ENCODE data around the gene ABHD16A.

DNA sequence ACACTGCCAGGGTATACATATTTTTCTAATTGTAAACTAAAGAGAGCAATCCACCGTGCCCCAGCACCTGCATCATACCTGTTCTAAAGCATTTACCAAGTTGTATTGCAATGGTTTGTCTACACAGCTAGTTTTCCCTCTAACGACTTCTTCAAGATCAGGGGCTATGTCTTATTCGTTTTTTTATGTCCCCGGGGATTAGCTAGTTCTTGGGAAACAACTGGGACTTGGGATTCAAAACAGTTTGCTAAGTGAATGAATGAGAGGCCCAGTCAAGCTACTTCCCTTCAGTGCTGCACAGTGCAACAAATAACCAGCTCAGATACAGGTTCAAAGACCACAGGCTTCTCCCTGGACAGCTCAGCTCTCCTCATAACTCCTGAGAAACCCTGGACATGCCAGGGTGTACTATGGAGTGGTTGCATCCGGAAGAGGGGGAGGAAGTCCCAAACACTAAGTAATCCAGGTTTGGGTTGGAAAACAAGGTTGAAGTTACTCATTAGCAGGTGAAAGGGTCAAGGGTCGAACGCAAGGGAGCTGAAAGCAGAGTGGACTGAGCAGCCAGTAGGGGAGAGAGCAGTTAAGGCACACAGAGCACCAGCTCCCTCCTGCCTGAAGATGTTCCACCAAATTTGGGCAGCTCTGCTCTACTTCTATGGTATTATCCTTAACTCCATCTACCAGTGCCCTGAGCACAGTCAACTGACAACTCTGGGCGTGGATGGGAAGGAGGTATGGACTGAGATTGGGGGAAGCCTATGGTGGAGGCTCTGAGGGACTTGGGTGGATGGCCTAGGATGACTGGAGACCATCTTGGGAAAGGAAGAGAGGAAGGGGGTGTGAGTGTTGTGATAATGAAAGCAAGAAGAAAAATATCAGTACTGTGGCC lies 47.5 kb downstream of the ABHD16A start, which contains the start of gene APOM:
- TF ChIP-seq, protein P1, sequence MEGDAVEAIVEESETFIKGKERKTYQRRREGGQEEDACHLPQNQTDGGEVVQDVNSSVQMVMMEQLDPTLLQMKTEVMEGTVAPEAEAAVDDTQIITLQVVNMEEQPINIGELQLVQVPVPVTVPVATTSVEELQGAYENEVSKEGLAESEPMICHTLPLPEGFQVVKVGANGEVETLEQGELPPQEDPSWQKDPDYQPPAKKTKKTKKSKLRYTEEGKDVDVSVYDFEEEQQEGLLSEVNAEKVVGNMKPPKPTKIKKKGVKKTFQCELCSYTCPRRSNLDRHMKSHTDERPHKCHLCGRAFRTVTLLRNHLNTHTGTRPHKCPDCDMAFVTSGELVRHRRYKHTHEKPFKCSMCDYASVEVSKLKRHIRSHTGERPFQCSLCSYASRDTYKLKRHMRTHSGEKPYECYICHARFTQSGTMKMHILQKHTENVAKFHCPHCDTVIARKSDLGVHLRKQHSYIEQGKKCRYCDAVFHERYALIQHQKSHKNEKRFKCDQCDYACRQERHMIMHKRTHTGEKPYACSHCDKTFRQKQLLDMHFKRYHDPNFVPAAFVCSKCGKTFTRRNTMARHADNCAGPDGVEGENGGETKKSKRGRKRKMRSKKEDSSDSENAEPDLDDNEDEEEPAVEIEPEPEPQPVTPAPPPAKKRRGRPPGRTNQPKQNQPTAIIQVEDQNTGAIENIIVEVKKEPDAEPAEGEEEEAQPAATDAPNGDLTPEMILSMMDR (IDR thresholded peaks at IDR 0.05 in 4 of 5, conservative IDR thresholded peaks at IDR 0.05 in 1 of 5): no peak
- no peak for TF ChIP-seq POLR2A (IDR thresholded peaks at IDR 0.05)
